Psoas muscle (tissue), 8 donors: ENCODE data around the gene C5orf46. TPM values are rescaled to one million over a fixed set of nuclear protein-coding genes. Genes with fewer than 3 reads are reported as not detected.

ENCODE experiments used
- ATAC-seq, 4 donors: fragments of 200-7000 bp; cut with Tn5 transposase; one replicate each; pipeline ENCODE4 v1.9.1; 2020; ENCODE audit warnings: moderate library complexity in 3 of 4, mild to moderate bottlenecking in 2 of 4
- DNase-seq, 2 donors: peaks; one replicate each; pipeline ENCODE4 v3.0.0-alpha.2; 2020
- H3K27ac ChIP-seq: fragments of 200-600 bp; one replicate; pipeline ENCODE4 v1.8.0; 2022
- H3K27me3 ChIP-seq, 3 donors: fragments of 200-600 bp in 1 of 3; one replicate each; pipeline versions ENCODE4 v1.6.1 to v1.8.0; 2013 to 2022; ENCODE audit warnings: low read length in 2 of 3, mild to moderate bottlenecking in 2 of 3, moderate library complexity in 1 of 3; ENCODE audit not compliant: insufficient read depth in 3 of 3
- H3K36me3 ChIP-seq, 2 donors: fragments of 200-600 bp in 1 of 2; one replicate each; pipeline versions ENCODE4 v1.6.1 to v1.8.0; 2013 to 2022; ENCODE audit warnings: low read depth in 1 of 2, mild to moderate bottlenecking in 1 of 2, moderate library complexity in 1 of 2; ENCODE audit not compliant: insufficient read depth in 1 of 2
- H3K4me1 ChIP-seq: fragments of 200-600 bp; one replicate; pipeline ENCODE4 v1.8.0; 2022
- H3K4me3 ChIP-seq: fragments of 200-600 bp; one replicate; pipeline ENCODE4 v1.8.0; 2022; ENCODE audit warnings: mild to moderate bottlenecking
- H3K9me3 ChIP-seq: fragments of 200-600 bp; one replicate; pipeline ENCODE4 v1.8.0; 2022
- CTCF ChIP-seq: fragments of 200-600 bp; IDR thresholded peaks from one replicate; pipeline ENCODE4 v1.8.0; 2022; ENCODE audit warnings: antibody characterized with exemption
- WGBS, 3 donors: extraction: QIAGEN DNeasy Blood & Tissue Kit; methylation state at CpG; one replicate each; pipeline versions ENCODE4 v1.1.6 to v1.1.7; 2013; 5-methylcytosine and 5-hydroxymethylcytosine counted together
- intact Hi-C, 2 donors: fragments of 100-400 bp; cut with DNase I; formaldehyde crosslinking; loops; one replicate each; pipeline versions ENCODE4 v1.11.0 to v1.14.2; 2022
- polyA plus RNA-seq, 3 donors: library from polyadenylated mRNA; stranded (reverse); fragments of 200-250 nt; gene quantifications; one replicate each; pipeline ENCODE4 v1.2.3, GENCODE V29; 2013
- total RNA-seq, 4 donors: library from RNA; stranded (reverse); fragmentation: NEBNext Ultra II Directional in 2 of 4; extraction: Animal tissue kit (Norgen Biotek cat#: 25700) in 2 of 4; gene quantifications; one replicate each; pipeline versions ENCODE4 v1.2.1 to v1.2.4, GENCODE V29; 2021 to 2023
- donor health status: healthy with polysubstance abuse.
- donor health status: DM: no; HTN: no; CAD: no; lungs with moderate emphysema.
- donor health status: Bipolar disorder and iron deficiency.
- donor health status: healthy.
- donor health status: DM: yes; HTN: yes; CAD: no.
- donor health status: DM: no; HTN: no; CAD: no.
- donor health status: DM: no; HTN: no; CAD: no.
- donor health status: DM: yes; HTN: yes; CAD: no.

The C5orf46 gene
- total and polyA plus RNA-seq, 7 donors = not detected

- 51 to 58% (median 52%) methylated on average over 1 of the region's 1 CpG for WGBS, 3 donors
- H3K9me3 ChIP-seq = no peaks in the 10 kb centered on the region
- intact Hi-C loops = no loop called here
- TF ChIP-seq CTCF = no peak
- DNase-seq (no peak), ATAC-seq (no peak)
- H3K4me3 ChIP-seq = no peak overlapping the region
- no peaks in the 10 kb centered on the region for H3K4me1 ChIP-seq
- H3K36me3 ChIP-seq = no peaks in the 10 kb centered on the region
- no peaks in the 10 kb centered on the region for H3K27me3 ChIP-seq
- no peak overlapping the region for H3K27ac ChIP-seq
Measured at GRCh38 chr5:147912011-147912410, 5.7 kb upstream of the C5orf46 start.

GRCh38 chr5:147911427-147911826, 5.1 kb upstream of the C5orf46 start:
- intact Hi-C loops = no loop called here
- no peak overlapping the region for H3K4me3 ChIP-seq
- no peaks in the 10 kb centered on the region for H3K9me3 ChIP-seq
- peak in 2 of 4 donors; percentile 68 to 92 for ATAC-seq
- no peaks in the 10 kb centered on the region for H3K4me1 ChIP-seq
- WGBS, 3 donors = 22 to 49% (median 41%) methylated on average over 6 of the region's 6 CpGs
- H3K36me3 ChIP-seq = no peaks in the 10 kb centered on the region
- TF ChIP-seq CTCF = no peak
- H3K27me3 ChIP-seq = no peaks in the 10 kb centered on the region
- H3K27ac ChIP-seq = no peak overlapping the region
- DNase-seq = peak in 1 of 2 donors; percentile 53

- H3K9me3 ChIP-seq = no peaks in the 10 kb centered on the region
- peaks cover 0 to 3% (median 0%) of the 10 kb centered on the region in 3 donors for H3K27me3 ChIP-seq
- H3K36me3 ChIP-seq = no peaks in the 10 kb centered on the region
- no peak for ATAC-seq
- no peak for TF ChIP-seq CTCF
- no peaks in the 10 kb centered on the region for H3K4me1 ChIP-seq
- WGBS, 3 donors = 77 to 85% (median 80%) methylated on average over 4 of the region's 4 CpGs
- no peak overlapping the region for H3K4me3 ChIP-seq
- no peak for DNase-seq
- intact Hi-C loops = no loop called here
- no peak overlapping the region for H3K27ac ChIP-seq
Measured at GRCh38 chr5:147904110-147904509, 2.2 kb downstream of the C5orf46 start.

GRCh38 chr5:147902609-147903115, 3.7 kb downstream of the C5orf46 start:
- H3K27me3 ChIP-seq = peaks cover 0 to 3% (median 0%) of the 10 kb centered on the region in 3 donors
- TF ChIP-seq CTCF = no peak
- H3K4me3 ChIP-seq = no peak overlapping the region
- no peaks in the 10 kb centered on the region for H3K36me3 ChIP-seq
- no peak overlapping the region for H3K27ac ChIP-seq
- intact Hi-C loops = no loop called here
- ATAC-seq (no peak), DNase-seq (no peak)
- H3K4me1 ChIP-seq = no peaks in the 10 kb centered on the region
- no peaks in the 10 kb centered on the region for H3K9me3 ChIP-seq

- H3K36me3 ChIP-seq = no peaks in the 10 kb centered on the region
- ATAC-seq (no peak), DNase-seq (no peak)
- intact Hi-C loops = no loop called here
- no peak for TF ChIP-seq CTCF
- 65 to 73% (median 65%) methylated on average over 12 of the region's 12 CpGs for WGBS, 3 donors
- peaks cover 0 to 3% (median 0%) of the 10 kb centered on the region in 3 donors for H3K27me3 ChIP-seq
- no peaks in the 10 kb centered on the region for H3K4me1 ChIP-seq
- H3K4me3 ChIP-seq = no peak overlapping the region
- H3K27ac ChIP-seq = no peak overlapping the region
- no peaks in the 10 kb centered on the region for H3K9me3 ChIP-seq
Measured at GRCh38 chr5:147901599-147902039, 4.7 kb downstream of the C5orf46 start.
